ENCODE results near the gene RBMS3. TPM values are rescaled to one million over a fixed set of nuclear protein-coding genes. Genes with fewer than 3 reads are reported as not detected.

The RBMS3 gene
- total and polyA plus RNA-seq, 12 donors, result 8.7 to 90.1 (median 51.2) TPM

GRCh38 chr3:29240248-29240647, 40.6 kb upstream of the RBMS3 start:
- intact Hi-C loops (cut with DNase I), result no loop called here
- Histone ChIP-seq H3K9me3 (replicated peaks in 1 of 3) (no peaks in the 10 kb centered on the region), H3K4me1 (replicated peaks in 1 of 2) (no peaks in the 10 kb centered on the region), H3K36me3 (replicated peaks in 1 of 2) (no peaks in the 10 kb centered on the region), H3K4me3 (no peak overlapping the region), H3K27ac (no peak overlapping the region), H3K27me3 (no peaks in the 10 kb centered on the region)
- no peak for DNase-seq
- TF ChIP-seq POLR2A (IDR thresholded peaks at IDR 0.05) (no peak), CTCF (IDR thresholded peaks at IDR 0.05) (no peak)

- TF ChIP-seq POLR2A (IDR thresholded peaks at IDR 0.05) (no peak), CTCF (IDR thresholded peaks at IDR 0.05) (no peak)
- no peak for DNase-seq
- intact Hi-C loops (cut with DNase I), result no loop called here
- Histone ChIP-seq H3K36me3 (replicated peaks in 1 of 2) (no peaks in the 10 kb centered on the region), H3K27me3 (no peaks in the 10 kb centered on the region), H3K4me3 (no peak overlapping the region), H3K9me3 (replicated peaks in 1 of 3) (no peaks in the 10 kb centered on the region), H3K4me1 (replicated peaks in 1 of 2) (no peaks in the 10 kb centered on the region), H3K27ac (no peak overlapping the region)
- WGBS, 4 donors, result 91 to 100% (median 93%) methylated on average over 2 to 4 of the region's 4 CpGs
Measured at GRCh38 chr3:29240887-29241286, 40.0 kb upstream of the RBMS3 start.

GRCh38 chr3:29241855-29242254, 39.0 kb upstream of the RBMS3 start:
- Histone ChIP-seq H3K4me3 (no peak overlapping the region), H3K27me3 (no peaks in the 10 kb centered on the region), H3K4me1 (replicated peaks in 1 of 2) (no peaks in the 10 kb centered on the region), H3K36me3 (replicated peaks in 1 of 2) (no peaks in the 10 kb centered on the region), H3K9me3 (replicated peaks in 1 of 3) (no peaks in the 10 kb centered on the region), H3K27ac (no peak overlapping the region)
- intact Hi-C loops (cut with DNase I), result no loop called here
- TF ChIP-seq POLR2A (IDR thresholded peaks at IDR 0.05) (no peak), CTCF (IDR thresholded peaks at IDR 0.05) (no peak)
- no peak for DNase-seq

GRCh38 chr3:29242296-29242695, 38.6 kb upstream of the RBMS3 start:
- TF ChIP-seq POLR2A (IDR thresholded peaks at IDR 0.05), result no peak
- no peak for TF ChIP-seq CTCF (IDR thresholded peaks at IDR 0.05)
- no peaks in the 10 kb centered on the region for H3K27me3 ChIP-seq
- no peaks in the 10 kb centered on the region for H3K4me1 ChIP-seq (replicated peaks in 1 of 2)
- 85 to 95% (median 87%) methylated on average over 2 of the region's 2 CpGs for WGBS, 4 donors
- no peak for DNase-seq
- intact Hi-C loops (cut with DNase I), result no loop called here
- no peak overlapping the region for H3K4me3 ChIP-seq
- H3K36me3 ChIP-seq (replicated peaks in 1 of 2), result no peaks in the 10 kb centered on the region
- no peak overlapping the region for H3K27ac ChIP-seq
- H3K9me3 ChIP-seq (replicated peaks in 1 of 3), result no peaks in the 10 kb centered on the region
